HepG2 (cell line): ENCODE data around the gene INO80E. TPM values are rescaled to one million over a fixed set of nuclear protein-coding genes. Genes with fewer than 3 reads are reported as not detected.
A peak's percentile ranks its signal among the peaks of the same experiment; 100 is the strongest.

Experiments used
- ATAC-seq: fragments of 200-7000 bp; cut with Tn5 transposase; 3 replicates; pipeline ENCODE4 v1.9.1; 2020; ENCODE audit warnings: mild to moderate bottlenecking, moderate library complexity
- BruUV-seq: library from RNA; stranded (reverse); fragments of 400-500 nt; replicated peaks from 2 replicates; lab custom pipeline; 2021; lab: Mats Ljungman, UMichigan
- CTCF ChIA-PET: fragments of 300-600 bp; formaldehyde crosslinking; extraction: SDS; loops from one replicate; lab custom pipeline; 2021; ENCODE audit warnings: low total read pairs, inconsistent platforms, low intra/inter-chr PET ratio; lab: Yijun Ruan, JAX
- POLR2A ChIA-PET: fragments of 350-600 bp; sonication (Branson Sonifier 250); formaldehyde crosslinking; loops from one replicate; lab custom pipeline; 2020; ENCODE audit warnings: antibody characterized with exemption, inconsistent platforms; lab: Yijun Ruan, JAX
- DNase-seq: peaks from one replicate; pipeline ENCODE4 v3.0.0-alpha.2; 2015; ENCODE audit warnings: low spot score
- FAIRE-seq: peaks from 3 replicates; lab custom pipeline; 2011; peaks lifted over from hg19 to GRCh38; lab: Jason Lieb, UNC
- H2AFZ ChIP-seq: one replicate; pipeline ENCODE4 v1.6.1; 2011; ENCODE audit warnings: low read length, inconsistent platforms
- H3K27ac ChIP-seq: fragments of 300-600 bp; 3 replicates; pipeline ENCODE4 v1.8.0; 2011; ENCODE audit warnings: mixed run types, mild to moderate bottlenecking, mixed read lengths, low read length, inconsistent platforms; ENCODE audit not compliant: insufficient read depth; ENCODE audit errors: extremely low read length
- H3K27me3 ChIP-seq, 2 experiments: fragments of 200-600 bp in 1 of 2; 2 replicates in 1 of 2; 3 replicates in 1 of 2; pipeline versions ENCODE4 v1.6.0 to v1.8.0; 2011; ENCODE audit warnings: low read length in 2 of 2, mild to moderate bottlenecking in 2 of 2, moderate library complexity in 2 of 2, inconsistent platforms in 1 of 2; ENCODE audit not compliant: insufficient read depth in 2 of 2, control insufficient read depth in 1 of 2
- H3K36me3 ChIP-seq, 2 experiments: fragments of 200-600 bp in 1 of 2; replicated peaks in 1 of 2; 2 replicates in 1 of 2; 3 replicates in 1 of 2; pipeline versions ENCODE4 v1.5.1 to v1.8.0; 2011; ENCODE audit warnings: low read length in 2 of 2, inconsistent platforms in 1 of 2; ENCODE audit not compliant: insufficient read depth in 2 of 2, control insufficient read depth in 1 of 2
- H3K4me1 ChIP-seq: 2 replicates; pipeline ENCODE4 v1.5.1; 2012; ENCODE audit warnings: low read length, inconsistent platforms; ENCODE audit not compliant: insufficient read depth
- H3K4me2 ChIP-seq: 2 replicates; pipeline ENCODE4 v1.6.0; 2011; ENCODE audit warnings: low read depth, low read length, inconsistent platforms
- H3K4me3 ChIP-seq, 3 experiments: fragments of 200-600 bp in 1 of 3; sonication (generic), shearing (Covaris generic) in 1 of 3; replicated peaks in 1 of 3; 2 replicates each; pipeline ENCODE4 v1.5.1; 2011 to 2016; ENCODE audit warnings: low read length in 3 of 3, inconsistent platforms in 2 of 3, low read depth in 2 of 3, mild to moderate bottlenecking in 2 of 3, control low read depth in 1 of 3, mixed read lengths in 1 of 3; ENCODE audit not compliant: insufficient read depth in 1 of 3
- H3K79me2 ChIP-seq: one replicate; pipeline ENCODE4 v1.6.1; 2011; ENCODE audit warnings: low read length, inconsistent platforms; ENCODE audit not compliant: insufficient read depth
- H3K9ac ChIP-seq: 2 replicates; pipeline ENCODE4 v1.6.0; 2011; ENCODE audit warnings: mild to moderate bottlenecking, low read depth, low read length, inconsistent platforms; ENCODE audit not compliant: insufficient read depth
- H3K9me3 ChIP-seq: 2 replicates; pipeline ENCODE4 v1.5.1; 2012; ENCODE audit warnings: mild to moderate bottlenecking, low read length
- H4K20me1 ChIP-seq: 2 replicates; pipeline ENCODE4 v1.6.0; 2011; ENCODE audit warnings: inconsistent platforms, mild to moderate bottlenecking, low read length, moderate library complexity; ENCODE audit not compliant: insufficient read depth
- AGO2 ChIP-seq: fragments of 200-400 bp; formaldehyde crosslinking; optimal IDR thresholded peaks from 2 replicates; pipeline ENCODE3; 2017; ENCODE audit warnings: mild to moderate bottlenecking, low read depth, low read length, moderate library complexity
- ARNT2 ChIP-seq: sonication (generic); formaldehyde crosslinking; IDR thresholded peaks from 2 replicates; pipeline ENCODE4 v1.8.0; 2022; ENCODE audit warnings: mild to moderate bottlenecking, low read depth, missing genetic modification reagents, moderate library complexity
- ATF7-NPFF ChIP-seq: sonication (generic); formaldehyde crosslinking; IDR thresholded peaks from 2 replicates; pipeline ENCODE4 v1.8.1; 2023; ENCODE audit warnings: mild to moderate bottlenecking, low read depth, missing genetic modification reagents, moderate library complexity
- HNRNPLL ChIP-seq: fragments of 200-400 bp; formaldehyde crosslinking; IDR thresholded peaks from 2 replicates; pipeline ENCODE4 v1.6.1; 2017; ENCODE audit warnings: mild to moderate bottlenecking, low read depth, low read length; ENCODE audit not compliant: poor library complexity, severe bottlenecking
- MAFG ChIP-seq: sonication (generic); formaldehyde crosslinking; IDR thresholded peaks from 2 replicates; pipeline ENCODE4 v1.5.1; 2020; ENCODE audit warnings: mild to moderate bottlenecking, missing genetic modification reagents
- MXD4 ChIP-seq: IDR thresholded peaks from 2 replicates; pipeline ENCODE4 v1.6.1; 2016; ENCODE audit warnings: mild to moderate bottlenecking, missing biosample characterization, missing genetic modification reagents
- NFIB ChIP-seq: sonication (generic); formaldehyde crosslinking; IDR thresholded peaks from 2 replicates; pipeline ENCODE4 v1.9.0; 2021; ENCODE audit warnings: missing genetic modification reagents, mild to moderate bottlenecking, borderline replicate concordance
- NONO ChIP-seq, 2 experiments: fragments of 450-650 bp in 1 of 2; sonication (generic) in 1 of 2; formaldehyde crosslinking in 1 of 2; IDR thresholded peaks in 1 of 2; conservative IDR thresholded peaks in 1 of 2; 2 replicates each; pipeline versions ENCODE4 v1.6.1 to v1.8.0; 2017 to 2022; ENCODE audit warnings: mild to moderate bottlenecking in 1 of 2, missing genetic modification reagents in 1 of 2, moderate library complexity in 1 of 2
- RBFOX2 ChIP-seq: fragments of 200-400 bp; formaldehyde crosslinking; IDR thresholded peaks from 2 replicates; pipeline ENCODE4 v1.6.1; 2017; ENCODE audit warnings: low read depth, mild to moderate bottlenecking, low read length
- RBM22 ChIP-seq: fragments of 200-400 bp; formaldehyde crosslinking; optimal IDR thresholded peaks from 2 replicates; pipeline ENCODE3; 2017; ENCODE audit warnings: mild to moderate bottlenecking, low read length, moderate library complexity
- ZBTB38 ChIP-seq: sonication (generic); formaldehyde crosslinking; IDR thresholded peaks from 2 replicates; pipeline ENCODE4 v1.5.1; 2020; ENCODE audit warnings: mild to moderate bottlenecking, missing genetic modification reagents
- ZBTB49 ChIP-seq: sonication (generic); formaldehyde crosslinking; IDR thresholded peaks from 2 replicates; pipeline ENCODE4 v1.4.0; 2020; ENCODE audit warnings: missing genetic modification reagents, borderline replicate concordance
- ZC3H13 ChIP-seq: sonication (generic); formaldehyde crosslinking; IDR thresholded peaks from 2 replicates; pipeline ENCODE4 v1.8.1; 2023; ENCODE audit warnings: mild to moderate bottlenecking, missing genetic modification reagents, moderate library complexity
- whole genome bisulfite sequencing: methylation state at CpG from one replicate; pipeline ENCODE4 v1.1.6; 2017; ENCODE audit warnings: low lambda C conversion rate; 5-methylcytosine and 5-hydroxymethylcytosine counted together
- in situ Hi-C: cut with HindIII; loops from 2 replicates; pipeline ENCODE4 v1.10.0; 2017; ENCODE audit warnings: low pct_unique_long_range_greater_than_20kb; ENCODE audit not compliant: extremely low pct_ligation_motif_present
- intact Hi-C: fragments of 100-400 bp; cut with micrococcal nuclease; formaldehyde crosslinking; loops from one replicate; pipeline ENCODE4 v1.10.0; 2022; ENCODE audit not compliant: unreplicated experiment
- polyA plus RNA-seq, 8 experiments: library from polyadenylated mRNA; depleted of rRNA in 3 of 8; stranded (reverse) in 7 of 8; unstranded in 1 of 8; fragments of >200 nt; fragmentation: Illumina TruSeq in 4 of 8; extraction: Trizol in 4 of 8; gene quantifications; 2 replicates each; pipeline versions ENCODE4 v1.2.1 to v1.2.3, GENCODE V29; 2011 to 2016; ENCODE audit warnings: low read depth in 4 of 8, missing spikeins in 1 of 8, mixed read lengths in 1 of 8; ENCODE audit not compliant: insufficient read depth in 1 of 8
- total RNA-seq, 5 experiments: library from RNA; depleted of rRNA; stranded (reverse); fragments of >200 nt; fragmentation: Illumina TruSeq; extraction: Trizol; gene quantifications; 2 replicates each; pipeline ENCODE4 v1.2.3, GENCODE V29; 2016; ENCODE audit warnings: low read depth in 1 of 5
- TF ChIP-seq, protein P1 (sequence below): sonication (generic); formaldehyde crosslinking; IDR thresholded peaks from 2 replicates; pipeline ENCODE4 v1.4.0; 2020; ENCODE audit warnings: mild to moderate bottlenecking, missing genetic modification reagents

INO80E gene
- total and polyA plus RNA-seq, 2 of the 13 experiments (the other 11 are each of a cell fraction or from before 2014, with no cell fraction given): 25.8 to 45.6 TPM

- no peak for TF ChIP-seq ZBTB49
- TF ChIP-seq NFIB (CRISPR knock-in tag): no peak
- TF ChIP-seq MAFG (CRISPR knock-in tag): no peak
Measured at GRCh38 chr16:29990883-29991570, 5.0 kb upstream of the INO80E start (continued).

GRCh38 chr16:29991571-29991904 is 4.5 kb upstream of the INO80E start:
- intact Hi-C loops: no loop called here
- Histone ChIP-seq H3K9me3 (no peaks in the 10 kb centered on the region), H4K20me1 (no peaks in the 10 kb centered on the region), H3K9ac (no peak overlapping the region), H3K36me3 (peaks cover 28 to 64% of the 10 kb centered on the region in 2 experiments), H3K27me3 (peaks cover 0 to 3% of the 10 kb centered on the region in 2 experiments; a peak in 1 of 5 replicates), H2AFZ (no peak overlapping the region), H3K4me1 (peaks cover 13% of the 10 kb centered on the region), H3K4me2 (no peak overlapping the region), H3K27ac (no peak overlapping the region), H3K4me3 (no peak overlapping the region), H3K79me2 (peaks cover 3% of the 10 kb centered on the region)
- DNase-seq: no peak
- ATAC-seq: no peak
- FAIRE-seq: no peak
- WGBS: 93% methylated on average over 5 of the region's 5 CpGs
- ChIA-PET POLR2A (interaction anchor here (0.7 to 1.2 kb wide), 3 partner anchors 15 to 30 kb away, joined by 3 to 7 read pairs (median 3); partner anchors contain the start of genes TAOK2 and TMEM219), CTCF (no interaction called here)
- in situ Hi-C loops: no loop called here
- BruUV-seq: no TSS peak
- TF ChIP-seq ARNT2 (CRISPR knock-in tag): no peak
- TF ChIP-seq RBFOX2: peak; percentile 24; the same call in 1 of the 2 replicates
- peak; percentile 37; the same call in 1 of the 2 replicates for TF ChIP-seq ZC3H13
- TF ChIP-seq HNRNPLL: no peak
- TF ChIP-seq, protein P1, sequence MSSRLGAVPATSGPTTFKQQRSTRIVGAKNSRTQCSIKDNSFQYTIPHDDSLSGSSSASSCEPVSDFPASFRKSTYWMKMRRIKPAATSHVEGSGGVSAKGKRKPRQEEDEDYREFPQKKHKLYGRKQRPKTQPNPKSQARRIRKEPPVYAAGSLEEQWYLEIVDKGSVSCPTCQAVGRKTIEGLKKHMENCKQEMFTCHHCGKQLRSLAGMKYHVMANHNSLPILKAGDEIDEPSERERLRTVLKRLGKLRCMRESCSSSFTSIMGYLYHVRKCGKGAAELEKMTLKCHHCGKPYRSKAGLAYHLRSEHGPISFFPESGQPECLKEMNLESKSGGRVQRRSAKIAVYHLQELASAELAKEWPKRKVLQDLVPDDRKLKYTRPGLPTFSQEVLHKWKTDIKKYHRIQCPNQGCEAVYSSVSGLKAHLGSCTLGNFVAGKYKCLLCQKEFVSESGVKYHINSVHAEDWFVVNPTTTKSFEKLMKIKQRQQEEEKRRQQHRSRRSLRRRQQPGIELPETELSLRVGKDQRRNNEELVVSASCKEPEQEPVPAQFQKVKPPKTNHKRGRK (CRISPR knock-in tag): no peak
- TF ChIP-seq ZBTB38 (CRISPR knock-in tag): no peak
- TF ChIP-seq NONO (IDR thresholded peaks at IDR 0.05): no peak
- 0 out of 2 replicates have a peak, but pooled peaks have one; percentile 21 for TF ChIP-seq NONO (CRISPR knock-in tag; conservative IDR thresholded peaks at IDR 0.05)
- no peak for TF ChIP-seq MXD4
- peak; percentile 74 for TF ChIP-seq AGO2
- TF ChIP-seq RBM22: peak; percentile 66
- no peak for TF ChIP-seq ATF7-NPFF (CRISPR knock-in tag)
